ENCODE data around the gene APOL4. TPM values are rescaled to one million over a fixed set of nuclear protein-coding genes. Genes with fewer than 3 reads are reported as not detected.
"Not testable (repeated sequence)": the region's sequence is repeated elsewhere in the genome, so short reads cannot be mapped to it uniquely, and the experiment has no call there.

The APOL4 gene
- total and polyA plus RNA-seq, 2 donors (not counting 1 experiment from before 2014, with no cell fraction given), result 0.03 TPM; not detected in 1

GRCh38 chr22:36206255-36206654, 4.6 kb upstream of the APOL4 start:
- CTCF ChIA-PET, result no interaction called here

GRCh38 chr22:36205573-36205972, 4.0 kb upstream of the APOL4 start:
- H3K9ac ChIP-seq (ENCODE audit: low read length); CTCF ChIA-PET; H3K27ac ChIP-seq (ENCODE audit: low read length in 2 of 2); H3K9me3 Mint-ChIP-seq (ENCODE audit: insufficient read depth); H3K27me3 ChIP-seq (replicated peaks in 1 of 4; ENCODE audit: control extremely low read depth in 1 of 4, control insufficient read depth in 3 of 4, insufficient read depth in 4 of 4, low read length in 3 of 4); intact Hi-C loops (cut with micrococcal nuclease); H3K36me3 ChIP-seq (replicated peaks in 1 of 2; ENCODE audit: control extremely low read depth in 1 of 2, control insufficient read depth in 1 of 2, extremely low read depth in 1 of 2, insufficient read depth in 2 of 2, low read length in 1 of 2); H4K20me1 ChIP-seq (ENCODE audit: control insufficient read depth, insufficient read depth, low read length, poor library complexity, severe bottlenecking); H3K79me2 ChIP-seq (ENCODE audit: control insufficient read depth, insufficient read depth, low read length); H3K9me3 ChIP-seq (ENCODE audit: control extremely low read depth in 1 of 3, control insufficient read depth in 2 of 3, insufficient read depth in 1 of 3, low read length in 2 of 3); H3K4me2 ChIP-seq (replicated peaks; ENCODE audit: low read depth, low read length, poor library complexity, severe bottlenecking); POLR2A ChIA-PET; ATAC-seq (ENCODE audit: low read depth); H3K27ac Mint-ChIP-seq; H3K4me3 Mint-ChIP-seq; H2AFZ ChIP-seq (ENCODE audit: insufficient read depth, low read depth, low read length, poor library complexity, severe bottlenecking); DNase-seq; H3K4me3 ChIP-seq (ENCODE audit: control extremely low read depth in 1 of 5, extremely low read depth in 1 of 5, insufficient read depth in 1 of 5, low read depth in 2 of 5, low read length in 4 of 5): not testable (repeated sequence)
- peaks cover 9 to 22% of the 10 kb centered on the region in 2 donors for H3K4me1 ChIP-seq (ENCODE audit: control insufficient read depth in 2 of 2, insufficient read depth in 2 of 2, low read length in 2 of 2)
- 89% methylated on average over 5 of the region's 5 CpGs for WGBS (ENCODE audit: insufficient coverage)
- H3K27me3 Mint-ChIP-seq, result peaks cover 14% of the 10 kb centered on the region
- peaks cover 32% of the 10 kb centered on the region for H3K4me1 Mint-ChIP-seq

More at GRCh38 chr22:36206255-36206654, 4.6 kb upstream of the APOL4 start:
- peaks cover 11% of the 10 kb centered on the region for H3K27me3 Mint-ChIP-seq
- Histone ChIP-seq H3K4me2 (replicated peaks; ENCODE audit: low read depth, low read length, poor library complexity, severe bottlenecking) (no peak overlapping the region), H3K36me3 (replicated peaks in 1 of 2; ENCODE audit: control extremely low read depth in 1 of 2, control insufficient read depth in 1 of 2, extremely low read depth in 1 of 2, insufficient read depth in 2 of 2, low read length in 1 of 2) (no peaks in the 10 kb centered on the region), H3K27me3 (replicated peaks in 1 of 4; ENCODE audit: control extremely low read depth in 1 of 4, control insufficient read depth in 3 of 4, insufficient read depth in 4 of 4, low read length in 3 of 4) (no peaks in the 10 kb centered on the region), H4K20me1 (ENCODE audit: control insufficient read depth, insufficient read depth, low read length, poor library complexity, severe bottlenecking) (no peaks in the 10 kb centered on the region), H3K79me2 (ENCODE audit: control insufficient read depth, insufficient read depth, low read length) (no peaks in the 10 kb centered on the region), H3K27ac (ENCODE audit: low read length in 2 of 2) (no peak overlapping the region), H3K4me3 (ENCODE audit: control extremely low read depth in 1 of 5, extremely low read depth in 1 of 5, insufficient read depth in 1 of 5, low read depth in 2 of 5, low read length in 4 of 5) (no peak overlapping the region), H3K9ac (ENCODE audit: low read length) (no peak overlapping the region), H3K9me3 (ENCODE audit: control extremely low read depth in 1 of 3, control insufficient read depth in 2 of 3, insufficient read depth in 1 of 3, low read length in 2 of 3) (peaks cover 1 to 9% (median 9%) of the 10 kb centered on the region in 3 donors), H3K4me1 (ENCODE audit: control insufficient read depth in 2 of 2, insufficient read depth in 2 of 2, low read length in 2 of 2) (peaks cover 14 to 27% of the 10 kb centered on the region in 2 donors), H2AFZ (ENCODE audit: insufficient read depth, low read depth, low read length, poor library complexity, severe bottlenecking) (no peak overlapping the region)
- H3K4me1 Mint-ChIP-seq, result peaks cover 37% of the 10 kb centered on the region
- intact Hi-C loops (cut with micrococcal nuclease), result no loop called here
- no peak overlapping the region for H3K27ac Mint-ChIP-seq
- H3K4me3 Mint-ChIP-seq, result no peak overlapping the region
- no CpG with 5 or more reads among the region's 1 CpG for WGBS (ENCODE audit: insufficient coverage)
- DNase-seq (no peak), ATAC-seq (ENCODE audit: low read depth) (no peak)
- POLR2A ChIA-PET, result no interaction called here
- no peaks in the 10 kb centered on the region for H3K9me3 Mint-ChIP-seq (ENCODE audit: insufficient read depth)
- TF ChIP-seq EZH2 (IDR thresholded peaks at IDR 0.05; ENCODE audit: borderline replicate concordance, insufficient read depth, low read depth, low read length, poor library complexity, severe bottlenecking) (no peak), CTCF (IDR thresholded peaks at IDR 0.05) (no peak)
